CD4-positive, alpha-beta T cell (primary cell): ENCODE measurements around the gene RPL15. TPM values are rescaled to one million over a fixed set of nuclear protein-coding genes. Genes with fewer than 3 reads are reported as not detected.
A peak's percentile ranks its signal among the peaks of the same experiment; 100 is the strongest.

Source experiments
- ATAC-seq: fragments of 200-7000 bp; cut with Tn5 transposase; one replicate; pipeline ENCODE4 v1.10.0; 2022; ENCODE audit warnings: mild to moderate bottlenecking; ENCODE audit not compliant: poor library complexity
- CTCF ChIA-PET: fragments of 350-600 bp; sonication (Branson Sonifier 250); formaldehyde crosslinking; loops from one replicate; lab custom pipeline; 2021; ENCODE audit warnings: antibody characterized with exemption, inconsistent platforms; lab: Charles Lee
- POLR2A ChIA-PET: fragments of 350-600 bp; sonication (Branson Sonifier 250); formaldehyde crosslinking; loops from one replicate; lab custom pipeline; 2021; ENCODE audit warnings: antibody characterized with exemption, inconsistent platforms; lab: Charles Lee
- DNase-seq, 14 experiments: peaks; one replicate each; pipeline ENCODE4 v3.0.0-alpha.2; 2013 to 2020; ENCODE audit warnings: mixed read lengths in 2 of 14
- H3K27ac ChIP-seq, 2 donors: one replicate each; pipeline versions ENCODE4 v1.5.1 to v1.7.0; 2013; ENCODE audit warnings: low read length in 2 of 2, low read depth in 1 of 2, mild to moderate bottlenecking in 1 of 2
- H3K27me3 ChIP-seq, 2 experiments: 1 replicate in 1 of 2; 2 replicates in 1 of 2; pipeline versions ENCODE4 v1.6.1 to v1.7.0; 2013; ENCODE audit warnings: low read length in 2 of 2, control low read depth in 1 of 2, mild to moderate bottlenecking in 1 of 2, moderate library complexity in 1 of 2; ENCODE audit not compliant: insufficient read depth in 2 of 2, control insufficient read depth in 1 of 2
- H3K36me3 ChIP-seq: one replicate; pipeline ENCODE4 v1.6.1; 2013; ENCODE audit warnings: low read length, control low read depth; ENCODE audit not compliant: insufficient read depth
- H3K4me1 ChIP-seq: one replicate; pipeline ENCODE4 v1.6.1; 2013; ENCODE audit warnings: low read length, control low read depth; ENCODE audit not compliant: insufficient read depth
- H3K4me3 ChIP-seq: one replicate; pipeline ENCODE4 v1.5.1; 2013; ENCODE audit warnings: mild to moderate bottlenecking, low read length, moderate library complexity
- H3K9me3 ChIP-seq, 2 experiments: 1 replicate in 1 of 2; 2 replicates in 1 of 2; pipeline versions ENCODE4 v1.6.1 to v1.7.0; 2013; ENCODE audit warnings: low read length in 2 of 2, mild to moderate bottlenecking in 2 of 2, control low read depth in 1 of 2, moderate library complexity in 1 of 2; ENCODE audit not compliant: control insufficient read depth in 1 of 2, insufficient read depth in 1 of 2
- H3K27ac Mint-ChIP-seq: one replicate; pipeline ENCODE4 v1.8.0; 2020; ENCODE audit warnings: mixed read lengths
- H3K27me3 Mint-ChIP-seq: one replicate; pipeline ENCODE4 v1.8.0; 2021; ENCODE audit warnings: mixed read lengths
- H3K36me3 Mint-ChIP-seq: one replicate; pipeline ENCODE4 v1.8.0; 2021; ENCODE audit warnings: low read depth, mixed read lengths
- H3K4me1 Mint-ChIP-seq: one replicate; pipeline ENCODE4 v1.8.0; 2021; ENCODE audit warnings: low read depth, mixed read lengths
- H3K4me3 Mint-ChIP-seq: one replicate; pipeline ENCODE4 v1.8.0; 2020; ENCODE audit warnings: mild to moderate bottlenecking, mixed read lengths
- H3K9me3 Mint-ChIP-seq: one replicate; pipeline ENCODE4 v1.8.0; 2020; ENCODE audit warnings: mixed read lengths
- CTCF ChIP-seq: fragments of 200-600 bp; IDR thresholded peaks from one replicate; pipeline ENCODE4 v1.8.0; 2022; ENCODE audit warnings: antibody characterized with exemption, mild to moderate bottlenecking
- intact Hi-C, 2 experiments: fragments of 100-400 bp; cut with DNase I in 1 of 2; cut with micrococcal nuclease in 1 of 2; formaldehyde crosslinking; loops; one replicate each; pipeline versions ENCODE4 v1.15.1 to v1.9.0; 2023 to 2025; cut with DNase I, micrococcal nuclease
- total RNA-seq, 174 experiments: library from RNA in 2 of 174; stranded (reverse) in 2 of 174; gene quantifications; one replicate each; pipeline ENCODE4 v1.2.3 and lab custom pipeline; 2021 to 2026

Gene RPL15
- total RNA-seq, 2 experiments from 2014 or later, result 2,331 to 2,343 TPM

GRCh38 chr3:23889386-23889785 is 27.5 kb upstream of the RPL15 start:
- Mint-ChIP-seq H3K36me3 (peaks cover 43% of the 10 kb centered on the region), H3K9me3 (no peaks in the 10 kb centered on the region), H3K4me1 (no peaks in the 10 kb centered on the region), H3K27me3 (no peaks in the 10 kb centered on the region), H3K27ac (no peak overlapping the region), H3K4me3 (no peak overlapping the region)
- Histone ChIP-seq H3K4me3 (no peak overlapping the region), H3K36me3 (peaks cover 30% of the 10 kb centered on the region), H3K27me3 (no peaks in the 10 kb centered on the region), H3K4me1 (no peaks in the 10 kb centered on the region), H3K9me3 (no peaks in the 10 kb centered on the region), H3K27ac (no peak overlapping the region)
- DNase-seq (no peak), ATAC-seq (no peak)
- intact Hi-C loops, result loop anchor here (2.0 kb wide), 2 partner anchors 55 to 349 kb away; partner anchors contain the start of gene NR1D2 (in 1 of the 2)
- POLR2A ChIA-PET, result interaction anchor here (3.2 kb wide), 1 partner anchor 27 kb away, joined by 19 read pairs; the partner anchor contains the start of genes NKIRAS1 and RPL15
- CTCF ChIA-PET, result interaction anchor here (1.1 to 1.5 kb wide), 2 partner anchors 9 to 106 kb away, joined by 3 to 10 read pairs; no protein-coding TSS in a partner anchor
- no peak for TF ChIP-seq CTCF

GRCh38 chr3:23889950-23890349 is 27.0 kb upstream of the RPL15 start:
- Histone ChIP-seq H3K27ac (no peak overlapping the region), H3K9me3 (no peaks in the 10 kb centered on the region), H3K27me3 (no peaks in the 10 kb centered on the region), H3K4me1 (no peaks in the 10 kb centered on the region), H3K4me3 (no peak overlapping the region), H3K36me3 (peaks cover 30% of the 10 kb centered on the region)
- intact Hi-C loops, result loop anchor here (2.0 to 5.0 kb wide), 3 partner anchors 55 to 1702 kb away; partner anchors contain the start of gene NR1D2 (in 1 of the 2)
- ATAC-seq, result no peak
- Mint-ChIP-seq H3K4me1 (peaks cover 4% of the 10 kb centered on the region), H3K36me3 (peaks cover 48% of the 10 kb centered on the region), H3K27me3 (no peaks in the 10 kb centered on the region), H3K9me3 (no peaks in the 10 kb centered on the region), H3K4me3 (no peak overlapping the region), H3K27ac (no peak overlapping the region)
- CTCF ChIA-PET, result no interaction called here
- POLR2A ChIA-PET, result interaction anchor here (3.2 kb wide), 1 partner anchor 27 kb away, joined by 19 read pairs; the partner anchor contains the start of genes NKIRAS1 and RPL15
- no peak for DNase-seq
- TF ChIP-seq CTCF, result no peak

GRCh38 chr3:23894254-23895061 is 22.5 kb upstream of the RPL15 start:
- Histone ChIP-seq H3K4me1 (no peaks in the 10 kb centered on the region), H3K36me3 (peaks cover 31% of the 10 kb centered on the region), H3K27me3 (no peaks in the 10 kb centered on the region), H3K4me3 (no peak overlapping the region), H3K27ac (no peak overlapping the region), H3K9me3 (no peaks in the 10 kb centered on the region)
- ATAC-seq (no peak), DNase-seq (no peak)
- POLR2A ChIA-PET, result no interaction called here
- no peak for TF ChIP-seq CTCF
- Mint-ChIP-seq H3K9me3 (no peaks in the 10 kb centered on the region), H3K36me3 (peaks cover 78% of the 10 kb centered on the region), H3K4me1 (peaks cover 4% of the 10 kb centered on the region), H3K4me3 (no peak overlapping the region), H3K27me3 (no peaks in the 10 kb centered on the region), H3K27ac (peak overlapping the region; percentile 0)
- intact Hi-C loops, result loop anchor here in 1 of 2 experiments (5.0 kb wide), 1 partner anchor 1698 kb away; no protein-coding TSS in a partner anchor
- CTCF ChIA-PET, result interaction anchor here (1.2 kb wide), 1 partner anchor 64 kb away, joined by 3 read pairs; no protein-coding TSS in a partner anchor
